HCT116 (cell line): Measurements from ENCODE around the gene NLRP11. TPM values are rescaled to one million over a fixed set of nuclear protein-coding genes. Genes with fewer than 3 reads are reported as not detected.

ENCODE experiments used
- ATAC-seq: fragments of 200-7000 bp; cut with Tn5 transposase; 2 replicates; pipeline ENCODE4 v1.9.1; 2020; ENCODE audit warnings: mild to moderate bottlenecking, moderate library complexity
- BruUV-seq: library from RNA; stranded (reverse); fragments of 400-500 nt; replicated peaks from 2 replicates; lab custom pipeline; 2021; lab: Mats Ljungman, UMichigan
- CTCF ChIA-PET: fragments of 300-600 bp; sonication (Branson Sonifier 250); formaldehyde crosslinking; loops from one replicate; lab custom pipeline; 2021; ENCODE audit warnings: antibody characterized with exemption; lab: Charles Lee
- POLR2A ChIA-PET: fragments of 300-600, 350-600 bp; sonication (Branson Sonifier 250); formaldehyde crosslinking; loops from one replicate; lab custom pipeline; 2021; ENCODE audit warnings: antibody characterized with exemption; lab: Charles Lee
- RAD21 ChIA-PET, 2 experiments: fragments of 300-600 bp; sonication (Branson Sonifier 250); formaldehyde crosslinking; loops; one replicate each; lab custom pipeline; 2023; ENCODE audit warnings: low total read pairs in 2 of 2; ENCODE audit not compliant: uncharacterized antibody in 2 of 2, unreplicated experiment in 2 of 2, low non-redundant PET in 1 of 2; lab: Charles Lee
- DNase-seq: peaks from one replicate; pipeline ENCODE4 v3.0.0-alpha.2; 2010; ENCODE audit warnings: low read depth, low spot score
- H2AFZ ChIP-seq: fragments of 200-600 bp; shearing (Covaris generic), sonication (generic); 2 replicates; pipeline ENCODE4 v1.6.1; 2017; ENCODE audit warnings: low read depth, mixed run types, mixed read lengths, antibody characterized with exemption, low read length; ENCODE audit not compliant: poor library complexity, severe bottlenecking
- H3K27ac ChIP-seq: 2 replicates; pipeline ENCODE4 v1.5.1; 2012; ENCODE audit warnings: low read depth, low read length
- H3K27me3 ChIP-seq: fragments of 200-600 bp; sonication (generic); 2 replicates; pipeline ENCODE4 v1.6.1; 2016; ENCODE audit warnings: mixed run types, low read length, mixed read lengths; ENCODE audit not compliant: insufficient read depth
- H3K36me3 ChIP-seq, 2 experiments: fragments of 200-500 bp in 1 of 2; fragments of 200-600 bp in 1 of 2; sonication (Bioruptor generic) in 1 of 2; sonication (generic) in 1 of 2; 2 replicates each; pipeline versions ENCODE4 v1.5.1 to v1.6.1; 2014 to 2016; ENCODE audit warnings: low read length in 2 of 2, inconsistent platforms in 1 of 2, mixed read lengths in 1 of 2, mixed run types in 1 of 2; ENCODE audit not compliant: insufficient read depth in 2 of 2, control insufficient read depth in 1 of 2
- H3K4me1 ChIP-seq, 2 experiments: fragments of 200-600 bp in 1 of 2; sonication (generic) in 1 of 2; 2 replicates each; pipeline versions ENCODE4 v1.5.1 to v1.6.1; 2012 to 2017; ENCODE audit warnings: low read length in 2 of 2, inconsistent platforms in 1 of 2, mild to moderate bottlenecking in 1 of 2, mixed read lengths in 1 of 2, mixed run types in 1 of 2, moderate library complexity in 1 of 2; ENCODE audit not compliant: insufficient read depth in 2 of 2, control insufficient read depth in 1 of 2
- H3K4me2 ChIP-seq: fragments of 200-600 bp; sonication (generic); 2 replicates; pipeline ENCODE4 v1.6.1; 2017; ENCODE audit warnings: mixed run types, low read length, mixed read lengths
- H3K4me3 ChIP-seq, 2 experiments: fragments of 200-600 bp in 1 of 2; sonication (generic) in 1 of 2; replicated peaks in 1 of 2; 2 replicates each; pipeline ENCODE4 v1.5.1; 2011 to 2016; ENCODE audit warnings: low read length in 2 of 2, control low read depth in 1 of 2, low read depth in 1 of 2, mild to moderate bottlenecking in 1 of 2, mixed read lengths in 1 of 2, mixed run types in 1 of 2
- H3K79me2 ChIP-seq: fragments of 200-600 bp; sonication (generic); 2 replicates; pipeline ENCODE4 v1.6.1; 2017; ENCODE audit warnings: mild to moderate bottlenecking, mixed run types, low read length, moderate library complexity, mixed read lengths; ENCODE audit not compliant: insufficient read depth
- H3K9ac ChIP-seq: fragments of 200-600 bp; sonication (generic); 2 replicates; pipeline ENCODE4 v1.6.1; 2016; ENCODE audit warnings: low read length, mixed read lengths
- H3K9me2 ChIP-seq: fragments of 200-600 bp; sonication (generic), shearing (Covaris generic); 2 replicates; pipeline ENCODE4 v1.6.1; 2017; ENCODE audit warnings: mixed run types, mild to moderate bottlenecking, moderate library complexity; ENCODE audit not compliant: insufficient read depth
- H3K9me3 ChIP-seq, 2 experiments: fragments of 200-500 bp in 1 of 2; fragments of 200-600 bp in 1 of 2; sonication (Bioruptor generic) in 1 of 2; sonication (generic) in 1 of 2; 2 replicates each; pipeline ENCODE4 v1.6.1; 2014 to 2017; ENCODE audit warnings: low read length in 2 of 2, mixed read lengths in 2 of 2, inconsistent platforms in 1 of 2, low read depth in 1 of 2, mild to moderate bottlenecking in 1 of 2, mixed run types in 1 of 2, moderate library complexity in 1 of 2; ENCODE audit not compliant: control insufficient read depth in 1 of 2, insufficient read depth in 1 of 2
- H4K20me1 ChIP-seq: fragments of 200-600 bp; sonication (generic), shearing (Covaris generic); 2 replicates; pipeline ENCODE4 v1.6.1; 2017; ENCODE audit warnings: mixed run types, mild to moderate bottlenecking, moderate library complexity; ENCODE audit not compliant: insufficient read depth
- CBX3 ChIP-seq: IDR thresholded peaks from 2 replicates; pipeline ENCODE4 v1.6.1; 2012; ENCODE audit warnings: low read depth
- CEBPB ChIP-seq: IDR thresholded peaks from 2 replicates; pipeline ENCODE4 v1.6.1; 2012; ENCODE audit warnings: low read depth
- ELF1 ChIP-seq: IDR thresholded peaks from 2 replicates; pipeline ENCODE4 v1.6.1; 2012; ENCODE audit warnings: low read depth, borderline replicate concordance
- EZH2 ChIP-seq: fragments of 200-600 bp; sonication (generic); IDR thresholded peaks from 2 replicates; pipeline ENCODE4 v1.6.1; 2017; ENCODE audit warnings: antibody characterized with exemption, mixed run types
- EZH2phosphoT487 ChIP-seq: fragments of 200-600 bp; IDR thresholded peaks from 2 replicates; pipeline ENCODE4 v1.6.1; 2018; ENCODE audit warnings: antibody characterized with exemption, borderline replicate concordance
- JUND ChIP-seq: IDR thresholded peaks from 2 replicates; pipeline ENCODE4 v1.6.1; 2012
- POLR2A ChIP-seq: IDR thresholded peaks from 2 replicates; pipeline ENCODE4 v1.7.0; 2011; ENCODE audit warnings: borderline replicate concordance; ENCODE audit not compliant: insufficient read depth, insufficient read length; ENCODE audit errors: extremely low read depth
- RAD21 ChIP-seq: IDR thresholded peaks from 2 replicates; pipeline ENCODE4 v1.6.1; 2012; ENCODE audit warnings: low read depth, mild to moderate bottlenecking
- SIN3A ChIP-seq: IDR thresholded peaks from 2 replicates; pipeline ENCODE4 v1.6.1; 2012; ENCODE audit warnings: low read depth
- SP1 ChIP-seq: IDR thresholded peaks from 2 replicates; pipeline ENCODE4 v1.6.1; 2012; ENCODE audit warnings: low read depth
- TCF7L2 ChIP-seq: IDR thresholded peaks from 2 replicates; pipeline ENCODE4 v1.7.0; 2011; ENCODE audit warnings: borderline replicate concordance, inconsistent platforms; ENCODE audit not compliant: insufficient read depth, insufficient read length; ENCODE audit errors: extremely low read depth
- YY1 ChIP-seq: IDR thresholded peaks from 2 replicates; pipeline ENCODE4 v1.6.1; 2011; ENCODE audit warnings: low read length, low read depth, moderate library complexity, mild to moderate bottlenecking; ENCODE audit not compliant: insufficient replicate concordance; ENCODE audit errors: extremely low read depth
- ZBTB33 ChIP-seq: IDR thresholded peaks from 2 replicates; pipeline ENCODE4 v1.6.1; 2011; ENCODE audit warnings: mild to moderate bottlenecking, low read length, moderate library complexity; ENCODE audit not compliant: insufficient replicate concordance; ENCODE audit errors: extremely low read depth
- ZFX ChIP-seq: fragments of 450-650 bp; IDR thresholded peaks from 2 replicates; pipeline ENCODE4 v1.6.1; 2017
- ZNF274 ChIP-seq: fragments of 200-500 bp; sonication (Bioruptor generic); IDR thresholded peaks from 2 replicates; pipeline ENCODE4 v1.6.1; 2014; ENCODE audit warnings: mild to moderate bottlenecking, low read depth, low read length, inconsistent platforms
- intact Hi-C: fragments of 100-400 bp; cut with micrococcal nuclease; formaldehyde crosslinking; loops from 2 replicates; pipeline ENCODE4 v1.10.0; 2022
- total RNA-seq: library from RNA; stranded (reverse); gene quantifications from one replicate; pipeline ENCODE4 v1.2.1, GENCODE V29; 2021; ENCODE audit not compliant: unreplicated experiment
- TF ChIP-seq, protein P1 (sequence below), 3 experiments: fragments of 200-600 bp in 1 of 3; sonication (generic) in 1 of 3; IDR thresholded peaks in 2 of 3; conservative IDR thresholded peaks in 1 of 3; 2 replicates each; pipeline ENCODE4 v1.5.1; 2012 to 2017; ENCODE audit warnings: low read depth in 2 of 3, low read length in 2 of 3, antibody characterized with exemption in 1 of 3, borderline replicate concordance in 1 of 3, control low read depth in 1 of 3, mild to moderate bottlenecking in 1 of 3, mixed read lengths in 1 of 3, mixed run types in 1 of 3, moderate library complexity in 1 of 3; ENCODE audit not compliant: insufficient read depth in 1 of 3
- TF ChIP-seq, protein P2 (sequence below): IDR thresholded peaks from 2 replicates; pipeline ENCODE4 v1.6.1; 2012; ENCODE audit warnings: low read depth
- TF ChIP-seq, protein P3 (sequence below): IDR thresholded peaks from 2 replicates; pipeline ENCODE4 v1.6.1; 2012

Gene NLRP11
- total RNA-seq, 1 experiment from 2014 or later, result 0.86 TPM

DNA sequence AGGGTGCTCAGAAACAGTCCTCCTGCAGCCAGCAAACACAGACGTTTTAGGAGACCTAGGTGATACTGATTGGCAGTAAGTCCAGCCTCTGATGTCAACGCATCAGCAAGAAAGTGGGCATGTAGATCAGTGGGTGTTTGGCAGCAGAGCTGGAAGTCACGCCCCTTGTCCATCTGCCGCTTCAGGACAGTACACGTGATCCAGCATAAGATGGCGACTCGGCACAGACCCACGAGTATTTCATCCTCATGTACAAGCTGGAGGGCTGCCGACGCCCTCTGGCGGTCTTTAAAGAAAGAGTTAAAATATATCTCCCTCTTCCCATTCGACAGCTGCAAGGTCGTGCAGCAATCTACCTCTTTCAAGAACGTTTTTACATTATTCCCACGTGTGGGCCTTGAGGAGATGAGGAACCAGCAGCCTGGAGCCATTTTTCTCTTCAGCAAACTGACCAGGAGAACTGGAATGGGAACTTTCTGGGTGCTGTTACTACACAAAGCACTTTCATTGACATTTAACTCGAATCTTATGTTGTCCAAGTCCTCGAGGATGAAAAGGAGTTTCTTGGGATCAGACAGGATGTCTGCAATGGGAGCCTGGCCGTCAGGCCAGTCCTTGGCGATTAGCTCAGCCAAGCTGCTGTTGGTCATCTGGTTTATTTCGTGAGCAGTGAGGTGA is 22.3 kb downstream of the NLRP11 start:
- peak; percentile 95 for ATAC-seq
- Histone ChIP-seq H3K9me3 (no peaks in the 10 kb centered on the region), H3K27ac (no peak overlapping the region), H3K4me3 (no peak overlapping the region), H3K9ac (no peak overlapping the region), H3K4me2 (peak overlapping the region; percentile 25; the same call in 1 of the 2 replicates), H3K27me3 (no peaks in the 10 kb centered on the region), H3K9me2 (no peaks in the 10 kb centered on the region), H4K20me1 (no peaks in the 10 kb centered on the region), H3K4me1 (peaks cover 0 to 7% of the 10 kb centered on the region in 2 experiments; a peak in 2 of 4 replicates), H2AFZ (peak overlapping the region; percentile 96), H3K79me2 (no peaks in the 10 kb centered on the region), H3K36me3 (no peaks in the 10 kb centered on the region)
- BruUV-seq, result no TSS peak
- intact Hi-C loops, result loop anchor here (1.0 to 5.0 kb wide), 2 partner anchors 106 to 177 kb away; no protein-coding TSS in a partner anchor
- ChIA-PET RAD21 (interaction anchor here in 1 of 2 experiments (0.8 kb wide), 1 partner anchor 104 kb away, joined by 3 read pairs; no protein-coding TSS in a partner anchor), POLR2A (interaction anchor here (0.6 to 0.8 kb wide), 2 partner anchors 177 to 748 kb away, joined by 3 read pairs; no protein-coding TSS in a partner anchor), CTCF (interaction anchor here (0.9 to 3.6 kb wide), 8 partner anchors 10 to 524 kb away, joined by 3 to 28 read pairs (median 9); no protein-coding TSS in a partner anchor)
- peak; percentile 90 for DNase-seq
- TF ChIP-seq YY1, result peak; percentile 87
- no peak for TF ChIP-seq SP1
- TF ChIP-seq ZBTB33, result no peak
- no peak for TF ChIP-seq JUND
- TF ChIP-seq RAD21, result peak; percentile 70
- TF ChIP-seq EZH2phosphoT487, result no peak
- TF ChIP-seq, protein P1, sequence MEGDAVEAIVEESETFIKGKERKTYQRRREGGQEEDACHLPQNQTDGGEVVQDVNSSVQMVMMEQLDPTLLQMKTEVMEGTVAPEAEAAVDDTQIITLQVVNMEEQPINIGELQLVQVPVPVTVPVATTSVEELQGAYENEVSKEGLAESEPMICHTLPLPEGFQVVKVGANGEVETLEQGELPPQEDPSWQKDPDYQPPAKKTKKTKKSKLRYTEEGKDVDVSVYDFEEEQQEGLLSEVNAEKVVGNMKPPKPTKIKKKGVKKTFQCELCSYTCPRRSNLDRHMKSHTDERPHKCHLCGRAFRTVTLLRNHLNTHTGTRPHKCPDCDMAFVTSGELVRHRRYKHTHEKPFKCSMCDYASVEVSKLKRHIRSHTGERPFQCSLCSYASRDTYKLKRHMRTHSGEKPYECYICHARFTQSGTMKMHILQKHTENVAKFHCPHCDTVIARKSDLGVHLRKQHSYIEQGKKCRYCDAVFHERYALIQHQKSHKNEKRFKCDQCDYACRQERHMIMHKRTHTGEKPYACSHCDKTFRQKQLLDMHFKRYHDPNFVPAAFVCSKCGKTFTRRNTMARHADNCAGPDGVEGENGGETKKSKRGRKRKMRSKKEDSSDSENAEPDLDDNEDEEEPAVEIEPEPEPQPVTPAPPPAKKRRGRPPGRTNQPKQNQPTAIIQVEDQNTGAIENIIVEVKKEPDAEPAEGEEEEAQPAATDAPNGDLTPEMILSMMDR (IDR thresholded peaks at IDR 0.05 in 2 of 3, conservative IDR thresholded peaks at IDR 0.05 in 1 of 3; ENCODE audit: borderline replicate concordance in 1 of 3, insufficient read depth in 1 of 3, low read depth in 2 of 3, low read length in 2 of 3), result peak; percentile 55 to 66 (median 58)
- no peak for TF ChIP-seq ZNF274
- TF ChIP-seq CBX3, result peak; percentile 79
- no peak for TF ChIP-seq ELF1
- TF ChIP-seq, protein P2, sequence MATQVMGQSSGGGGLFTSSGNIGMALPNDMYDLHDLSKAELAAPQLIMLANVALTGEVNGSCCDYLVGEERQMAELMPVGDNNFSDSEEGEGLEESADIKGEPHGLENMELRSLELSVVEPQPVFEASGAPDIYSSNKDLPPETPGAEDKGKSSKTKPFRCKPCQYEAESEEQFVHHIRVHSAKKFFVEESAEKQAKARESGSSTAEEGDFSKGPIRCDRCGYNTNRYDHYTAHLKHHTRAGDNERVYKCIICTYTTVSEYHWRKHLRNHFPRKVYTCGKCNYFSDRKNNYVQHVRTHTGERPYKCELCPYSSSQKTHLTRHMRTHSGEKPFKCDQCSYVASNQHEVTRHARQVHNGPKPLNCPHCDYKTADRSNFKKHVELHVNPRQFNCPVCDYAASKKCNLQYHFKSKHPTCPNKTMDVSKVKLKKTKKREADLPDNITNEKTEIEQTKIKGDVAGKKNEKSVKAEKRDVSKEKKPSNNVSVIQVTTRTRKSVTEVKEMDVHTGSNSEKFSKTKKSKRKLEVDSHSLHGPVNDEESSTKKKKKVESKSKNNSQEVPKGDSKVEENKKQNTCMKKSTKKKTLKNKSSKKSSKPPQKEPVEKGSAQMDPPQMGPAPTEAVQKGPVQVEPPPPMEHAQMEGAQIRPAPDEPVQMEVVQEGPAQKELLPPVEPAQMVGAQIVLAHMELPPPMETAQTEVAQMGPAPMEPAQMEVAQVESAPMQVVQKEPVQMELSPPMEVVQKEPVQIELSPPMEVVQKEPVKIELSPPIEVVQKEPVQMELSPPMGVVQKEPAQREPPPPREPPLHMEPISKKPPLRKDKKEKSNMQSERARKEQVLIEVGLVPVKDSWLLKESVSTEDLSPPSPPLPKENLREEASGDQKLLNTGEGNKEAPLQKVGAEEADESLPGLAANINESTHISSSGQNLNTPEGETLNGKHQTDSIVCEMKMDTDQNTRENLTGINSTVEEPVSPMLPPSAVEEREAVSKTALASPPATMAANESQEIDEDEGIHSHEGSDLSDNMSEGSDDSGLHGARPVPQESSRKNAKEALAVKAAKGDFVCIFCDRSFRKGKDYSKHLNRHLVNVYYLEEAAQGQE, result no peak
- TF ChIP-seq SIN3A, result no peak
- no peak for TF ChIP-seq EZH2
- TF ChIP-seq, protein P3, sequence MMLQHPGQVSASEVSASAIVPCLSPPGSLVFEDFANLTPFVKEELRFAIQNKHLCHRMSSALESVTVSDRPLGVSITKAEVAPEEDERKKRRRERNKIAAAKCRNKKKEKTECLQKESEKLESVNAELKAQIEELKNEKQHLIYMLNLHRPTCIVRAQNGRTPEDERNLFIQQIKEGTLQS, result no peak
- no peak for TF ChIP-seq POLR2A
- no peak for TF ChIP-seq ZFX
- TF ChIP-seq TCF7L2, result peak; percentile 15
- no peak for TF ChIP-seq CEBPB
